GM18907 (cell line): Measurements from ENCODE around the gene SLC2A1.

Experiments used
- ATAC-seq: cut with Tn5 transposase; IDR thresholded peaks from one replicate; pipeline ENCODE4 v1.9.1; 2021; ENCODE audit warnings: mild to moderate bottlenecking, moderate library complexity; ENCODE audit not compliant: unreplicated experiment

SLC2A1 gene

DNA sequence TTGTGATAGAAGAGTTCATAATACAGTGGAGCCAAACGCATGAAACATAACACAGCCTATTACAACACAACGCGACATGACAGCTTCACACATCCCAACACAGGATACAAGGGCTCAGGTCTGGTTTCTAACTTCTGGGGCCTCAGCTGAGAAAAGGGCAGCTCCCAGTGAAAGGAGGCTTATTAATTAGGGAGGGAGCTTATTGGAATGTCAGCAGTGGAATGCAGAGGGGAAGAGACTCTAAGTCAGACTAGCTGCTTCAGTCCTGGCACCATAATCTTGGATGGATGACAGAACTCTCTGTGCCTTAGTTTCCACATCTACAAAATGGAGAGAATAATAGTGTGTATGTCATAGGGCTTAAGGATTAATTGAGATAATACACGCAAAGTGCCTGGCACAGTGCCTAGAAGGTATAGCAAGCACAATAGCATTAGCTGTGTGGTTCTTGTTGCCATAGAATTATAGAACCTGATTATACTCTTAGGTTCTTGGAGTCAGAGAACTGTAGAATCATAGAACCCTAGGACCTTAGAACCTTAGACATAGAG, 22.7 kb upstream of the SLC2A1 start:
- no peak for ATAC-seq

GRCh38 chr1:42979896-42980800, 21.5 kb upstream of the SLC2A1 start:
- ATAC-seq: no peak

DNA sequence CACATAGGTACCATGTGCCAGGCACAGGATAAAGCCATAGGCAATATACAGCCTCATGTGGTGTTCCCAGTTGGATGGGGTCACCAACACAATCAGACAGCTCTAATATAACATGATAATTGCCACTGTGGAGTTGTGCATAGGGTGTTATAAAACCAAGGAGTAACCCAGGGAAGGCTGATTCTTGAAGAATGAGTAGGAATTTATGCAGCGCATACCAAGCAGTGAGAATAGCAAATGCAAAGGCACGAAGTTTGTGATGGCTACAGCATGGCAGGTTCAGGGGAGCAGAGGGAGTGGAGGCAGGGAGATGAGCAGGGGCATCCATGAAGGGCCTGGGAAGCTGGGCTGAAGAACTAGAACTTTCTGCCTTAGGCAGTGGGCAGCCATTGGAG, 20.4 kb upstream of the SLC2A1 start:
- ATAC-seq: no peak

DNA sequence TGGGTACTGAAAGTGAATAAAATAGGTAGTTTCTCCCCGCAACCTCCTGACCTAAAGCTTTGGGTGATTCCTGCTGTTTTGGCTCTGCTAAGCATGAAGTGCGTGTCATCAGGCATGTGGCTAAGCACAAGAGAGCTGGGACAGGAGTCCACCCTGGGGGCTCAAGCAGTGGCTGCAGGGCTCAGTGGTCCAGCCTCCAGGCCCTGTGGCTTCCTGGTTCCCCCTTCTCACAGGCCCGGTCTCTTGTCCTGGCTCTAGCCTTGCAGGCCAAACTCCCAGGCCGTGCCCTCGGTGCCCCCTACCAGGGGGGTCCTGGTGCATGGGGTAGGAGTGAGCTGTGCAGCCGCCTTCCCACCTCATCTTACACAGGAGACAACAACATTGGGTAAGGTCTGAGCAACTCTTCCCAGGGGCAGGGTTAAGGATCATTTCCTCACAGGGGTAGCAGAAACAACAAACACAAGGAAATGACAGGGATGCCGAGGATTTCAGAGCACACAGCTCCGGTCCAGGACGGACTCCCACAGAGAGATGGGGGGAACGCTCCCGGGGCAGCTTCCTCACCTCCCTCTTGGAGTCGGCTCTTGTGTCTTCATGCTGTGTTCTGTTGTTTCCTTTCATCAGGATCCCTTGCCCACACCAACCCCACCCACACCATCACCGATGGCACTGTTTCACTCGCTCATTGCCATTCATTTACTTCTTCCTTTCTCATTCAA, 19.8 kb upstream of the SLC2A1 start:
- no peak for ATAC-seq

DNA sequence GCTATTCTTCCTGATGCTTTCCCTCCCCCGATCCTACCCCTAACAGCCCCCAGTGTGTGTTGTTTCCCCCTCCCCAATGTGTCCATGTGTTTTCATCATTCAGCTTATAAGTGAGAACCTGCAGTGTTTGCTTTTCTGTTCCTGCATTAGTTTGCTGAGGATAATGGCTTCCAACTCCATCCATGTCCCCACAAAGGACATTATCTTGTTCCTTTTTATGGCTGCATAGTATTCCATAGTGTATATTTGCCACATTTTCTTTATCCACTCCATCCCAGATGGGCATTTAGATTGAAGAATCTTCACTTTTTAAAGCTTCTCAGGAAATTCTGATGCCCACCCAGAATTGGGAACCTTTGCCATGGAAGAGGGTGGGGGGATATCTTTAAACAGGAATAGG, 19.0 kb upstream of the SLC2A1 start:
- no peak for ATAC-seq

- ATAC-seq: no peak
These were observed 17.0 kb upstream of the SLC2A1 start for GRCh38 chr1:42975561-42976225.

DNA sequence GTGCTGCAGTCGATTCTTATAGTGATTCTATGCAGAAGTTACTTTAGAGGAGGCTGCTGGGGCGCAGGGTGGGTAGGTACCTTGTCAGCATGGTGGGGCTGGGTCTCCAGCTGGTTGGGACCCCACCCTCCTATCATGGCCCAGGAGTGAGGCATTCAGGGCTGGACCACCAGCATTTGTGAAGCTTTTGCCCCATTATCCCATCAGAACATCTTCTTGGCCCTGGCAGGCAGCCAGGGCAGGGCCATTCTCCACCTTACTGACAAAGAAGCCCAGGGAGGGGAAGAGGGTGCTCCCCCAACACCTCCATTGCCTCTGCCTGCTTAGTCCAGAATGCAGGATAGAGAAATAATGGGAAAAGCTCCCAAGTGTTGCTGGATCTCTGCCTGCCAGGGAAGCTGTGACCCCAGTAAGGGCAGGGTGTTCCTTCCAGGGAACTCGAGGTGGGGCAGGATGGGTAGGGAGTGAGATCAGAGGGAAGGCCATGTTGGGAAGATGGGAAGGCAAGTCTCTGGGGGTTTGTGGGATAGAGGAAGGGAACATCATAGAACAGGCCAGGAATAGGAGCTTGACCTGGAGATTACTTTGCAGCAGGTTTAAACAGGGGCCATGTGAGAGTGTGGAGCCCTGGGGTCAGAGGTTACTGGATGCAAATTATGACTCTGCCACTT, 16.2 kb upstream of the SLC2A1 start:
- no peak for ATAC-seq

- no peak for ATAC-seq
These were observed 15.1 kb upstream of the SLC2A1 start for GRCh38 chr1:42973799-42974198.

- no peak for ATAC-seq
These were observed 14.6 kb upstream of the SLC2A1 start for GRCh38 chr1:42973286-42973685.

DNA sequence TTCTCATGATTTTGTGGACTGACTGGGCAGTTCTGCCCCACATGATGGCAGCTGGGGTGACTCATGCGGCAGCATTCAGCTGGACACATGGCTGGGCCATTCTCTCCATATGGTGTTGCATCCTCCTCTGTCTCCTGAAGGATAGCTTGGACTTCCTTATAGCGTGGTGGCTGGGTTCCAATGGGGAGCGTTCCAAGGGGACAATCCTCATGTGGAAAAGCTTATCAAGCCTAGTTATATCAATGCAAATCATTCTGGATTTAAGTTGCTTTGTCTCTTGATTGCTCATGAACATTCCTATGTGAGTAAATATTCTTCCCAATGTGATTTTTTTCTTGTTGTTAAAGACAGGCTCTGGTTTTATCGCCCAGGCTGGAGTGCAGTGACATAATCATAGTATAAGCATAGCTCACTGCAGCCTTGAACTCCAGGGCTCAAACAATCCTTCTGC, 13.2 kb upstream of the SLC2A1 start:
- no peak for ATAC-seq

DNA sequence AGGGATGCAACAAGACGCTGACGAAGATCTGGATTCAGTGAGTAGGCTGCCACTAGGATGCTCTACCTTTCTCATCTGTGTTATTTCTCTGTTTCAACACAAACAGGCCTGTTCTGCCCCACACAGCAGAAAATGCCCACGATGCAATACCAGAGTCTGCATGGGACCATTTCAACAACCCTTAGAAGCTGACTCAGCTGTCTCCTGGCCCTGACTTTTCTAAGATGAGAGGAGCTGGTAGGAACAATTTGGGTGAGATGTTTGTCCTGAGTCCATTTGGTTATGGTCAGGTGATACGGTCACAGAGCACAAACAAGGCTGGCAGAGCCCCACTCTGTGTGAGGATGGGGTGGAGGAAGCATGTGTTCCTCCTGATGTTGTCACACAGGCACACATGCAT, 11.5 kb upstream of the SLC2A1 start:
- no peak for ATAC-seq

- no peak for ATAC-seq
These were observed 10.0 kb upstream of the SLC2A1 start for GRCh38 chr1:42968654-42969053.

DNA sequence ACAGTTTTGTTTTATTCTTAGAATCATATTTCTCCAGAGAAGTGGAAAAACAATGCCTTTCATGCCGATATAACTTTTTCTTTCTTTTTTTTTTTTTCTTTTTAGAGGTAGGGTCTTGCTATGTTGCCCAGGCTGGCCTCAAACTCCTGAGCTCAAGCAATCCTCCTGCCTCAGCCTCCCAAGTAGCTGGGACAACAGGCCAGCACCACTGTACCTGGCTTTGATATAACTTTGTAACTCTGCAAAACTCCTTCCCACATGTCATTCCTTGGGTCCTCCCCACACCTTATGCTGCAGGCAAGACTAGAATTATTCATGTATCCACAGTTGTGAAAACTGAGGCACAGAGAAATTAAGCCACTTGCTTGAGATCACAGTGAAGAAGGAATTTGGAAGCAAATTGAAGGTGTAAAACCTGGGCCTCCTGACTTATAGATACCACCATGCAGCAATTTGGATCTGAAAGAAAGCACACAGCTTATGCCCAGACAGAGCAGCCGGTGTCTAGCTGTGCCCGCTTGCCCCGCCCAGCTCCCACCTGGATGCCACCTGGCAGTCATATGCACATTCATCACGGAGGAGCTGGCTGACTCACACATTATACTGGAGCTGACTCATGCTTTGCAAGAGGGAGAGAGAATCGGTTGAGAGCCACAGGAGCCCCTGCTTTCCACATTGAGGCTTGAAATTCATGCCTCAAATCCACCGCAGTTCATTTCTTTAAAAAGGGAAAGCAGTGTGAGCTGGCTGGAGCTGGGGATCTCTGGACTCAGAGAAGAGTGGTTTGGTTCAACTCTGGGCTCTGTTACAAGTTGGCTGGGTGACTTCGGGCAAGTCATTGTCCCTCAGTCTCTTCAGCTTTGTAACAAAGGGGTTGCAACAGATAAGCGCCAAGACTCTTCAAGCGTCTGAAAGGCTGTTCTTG, 8.3 kb upstream of the SLC2A1 start:
- no peak for ATAC-seq

DNA sequence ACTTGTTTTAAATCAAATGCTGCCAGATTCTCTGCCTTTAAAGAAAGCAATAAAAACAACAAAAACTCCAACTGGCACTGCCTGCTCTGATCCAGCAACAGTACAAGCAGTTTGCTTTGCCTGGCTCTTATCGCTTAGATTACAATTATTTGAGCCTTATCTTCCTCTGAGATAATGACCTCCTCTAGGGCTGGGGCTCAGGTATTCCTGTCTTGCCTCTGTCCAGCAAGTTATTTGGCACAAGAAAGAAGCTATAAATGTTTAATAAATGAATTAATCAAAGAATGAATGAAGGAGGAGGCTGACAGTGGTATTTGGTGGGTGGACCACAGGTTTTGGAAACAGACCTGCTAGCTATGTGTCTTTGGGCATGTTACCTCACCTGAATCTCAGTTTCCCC, 6.7 kb upstream of the SLC2A1 start:
- no peak for ATAC-seq

- ATAC-seq: no peak
These were observed 5.6 kb upstream of the SLC2A1 start for GRCh38 chr1:42964044-42964812.

GRCh38 chr1:42963378-42964043, 4.8 kb upstream of the SLC2A1 start:
- no peak for ATAC-seq

DNA sequence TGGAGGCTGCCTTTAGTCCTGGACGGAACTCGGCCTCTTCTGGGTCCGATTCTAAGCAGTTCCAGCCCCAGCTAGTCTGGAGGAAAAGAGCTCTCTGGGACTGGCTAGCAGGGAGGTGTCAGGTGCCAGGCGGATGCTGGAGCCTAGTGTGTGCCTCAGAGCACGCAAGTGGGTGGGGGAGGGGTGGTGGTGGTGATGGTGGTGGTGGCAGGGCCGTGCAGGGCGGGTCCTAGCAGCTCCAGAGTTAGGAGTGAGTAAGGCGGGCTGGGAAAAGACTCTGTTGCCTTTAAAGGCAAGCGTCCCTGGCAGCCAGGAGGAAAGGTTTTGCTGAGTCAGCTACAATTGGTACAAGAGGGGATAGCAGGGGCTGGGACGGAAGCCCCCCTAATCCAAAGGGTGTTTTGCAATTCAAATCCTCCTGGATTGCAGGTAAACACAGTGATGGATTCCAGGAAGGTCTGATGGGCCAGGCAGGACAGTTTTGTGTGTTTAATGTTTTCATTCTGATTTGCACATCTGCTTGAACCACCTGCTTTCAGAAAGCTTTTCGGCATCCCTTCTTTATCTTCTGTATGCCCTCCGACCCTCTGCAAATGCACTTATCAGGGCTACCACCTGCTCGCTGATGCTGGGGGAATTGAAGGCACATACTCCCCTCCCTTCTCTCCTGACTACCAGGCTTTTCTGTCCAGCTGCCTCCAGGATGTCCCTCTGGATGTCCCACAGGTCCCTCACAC, 4.1 kb upstream of the SLC2A1 start:
- no peak for ATAC-seq
